HG03571 (cell line): ENCODE results near the gene LAMA3.

ENCODE experiments used
- ATAC-seq: cut with Tn5 transposase; IDR thresholded peaks from one replicate; pipeline ENCODE4 v1.9.1; 2021; ENCODE audit not compliant: unreplicated experiment

Gene LAMA3

DNA sequence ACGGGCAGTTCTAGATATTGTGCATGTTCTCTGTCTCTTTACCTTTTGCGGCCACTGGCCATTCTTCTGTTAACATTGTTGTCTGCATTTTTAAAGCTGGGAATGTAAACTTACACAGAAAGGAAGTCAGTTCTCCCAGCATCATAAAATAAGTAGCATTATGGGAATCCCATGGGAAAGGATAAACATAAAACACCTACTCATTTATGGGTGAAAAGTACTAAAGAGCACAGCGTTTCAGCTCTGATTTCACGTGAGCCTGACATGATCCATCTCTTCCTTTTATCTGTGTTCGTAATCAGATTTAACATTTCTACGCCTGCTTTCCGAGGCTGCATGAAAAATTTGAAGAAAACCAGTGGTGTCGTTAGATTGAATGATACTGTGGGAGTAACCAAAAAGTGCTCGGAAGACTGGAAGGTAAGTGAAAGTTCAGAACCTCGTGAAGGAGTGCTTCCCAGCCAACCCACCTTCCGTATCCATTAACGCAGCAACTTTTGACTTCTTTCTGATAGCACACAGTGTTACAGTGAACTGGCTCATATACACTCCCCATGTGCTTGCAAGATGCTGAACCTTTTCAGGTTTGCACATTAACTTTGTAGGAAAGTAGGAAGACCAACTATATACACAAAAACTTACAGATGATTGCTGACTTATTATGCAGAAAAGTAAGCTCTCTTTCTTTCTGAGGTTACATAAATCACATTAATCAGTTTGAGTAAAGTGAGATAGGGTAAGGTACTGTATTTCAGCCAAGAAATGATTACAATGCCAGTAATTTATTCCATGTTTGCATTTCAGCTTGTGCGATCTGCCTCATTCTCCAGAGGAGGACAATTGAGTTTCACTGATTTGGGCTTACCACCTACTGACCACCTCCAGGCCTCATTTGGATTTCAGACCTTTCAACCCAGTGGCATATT is 238.8 kb downstream of the LAMA3 start:
- ATAC-seq, result no peak

DNA sequence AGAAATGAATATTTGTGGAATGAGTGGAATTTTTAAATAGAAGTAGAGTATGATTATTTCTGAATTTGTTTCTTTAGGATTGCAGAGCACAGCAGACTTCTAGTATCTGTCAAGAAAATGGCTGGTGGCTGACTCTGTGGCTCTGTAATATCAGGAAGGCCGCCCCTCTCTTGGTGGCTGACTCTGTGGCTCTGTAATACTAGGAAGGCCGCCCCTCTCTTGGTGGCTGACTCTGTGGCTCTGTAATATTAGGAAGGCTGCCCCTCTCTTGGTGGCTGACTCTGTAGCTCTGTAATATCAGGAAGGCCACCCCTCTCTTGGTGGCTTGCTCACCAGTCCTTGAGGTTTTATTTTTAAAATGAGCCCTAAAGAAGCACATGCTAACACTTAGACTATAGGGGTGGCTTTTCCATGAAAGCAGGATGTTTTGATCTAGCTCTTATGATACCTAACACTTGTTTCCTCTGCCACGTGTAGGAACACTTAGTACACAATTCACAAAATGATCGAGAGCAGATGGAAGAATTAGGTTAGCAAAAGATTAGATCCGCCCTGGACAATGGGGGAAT is 240.2 kb downstream of the LAMA3 start:
- ATAC-seq, result no peak

DNA sequence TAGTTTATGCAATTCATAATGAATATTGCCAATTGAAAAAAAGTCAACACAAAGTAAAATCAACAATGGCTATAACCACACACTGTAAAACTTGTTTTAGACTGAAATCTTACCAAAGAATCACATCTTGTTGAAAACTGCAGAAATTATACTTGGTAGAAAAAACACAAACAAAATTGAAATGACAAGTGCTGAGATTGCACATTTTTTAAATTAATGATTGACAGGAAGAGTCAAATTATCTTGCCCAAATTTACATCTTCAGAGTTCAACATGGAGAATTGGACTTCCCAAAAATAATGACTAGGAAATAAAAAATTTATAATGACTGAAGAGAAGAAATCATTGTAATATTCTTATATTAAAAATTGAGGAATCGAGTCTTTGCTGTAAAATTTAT is 240.7 kb downstream of the LAMA3 start:
- no peak for ATAC-seq

DNA sequence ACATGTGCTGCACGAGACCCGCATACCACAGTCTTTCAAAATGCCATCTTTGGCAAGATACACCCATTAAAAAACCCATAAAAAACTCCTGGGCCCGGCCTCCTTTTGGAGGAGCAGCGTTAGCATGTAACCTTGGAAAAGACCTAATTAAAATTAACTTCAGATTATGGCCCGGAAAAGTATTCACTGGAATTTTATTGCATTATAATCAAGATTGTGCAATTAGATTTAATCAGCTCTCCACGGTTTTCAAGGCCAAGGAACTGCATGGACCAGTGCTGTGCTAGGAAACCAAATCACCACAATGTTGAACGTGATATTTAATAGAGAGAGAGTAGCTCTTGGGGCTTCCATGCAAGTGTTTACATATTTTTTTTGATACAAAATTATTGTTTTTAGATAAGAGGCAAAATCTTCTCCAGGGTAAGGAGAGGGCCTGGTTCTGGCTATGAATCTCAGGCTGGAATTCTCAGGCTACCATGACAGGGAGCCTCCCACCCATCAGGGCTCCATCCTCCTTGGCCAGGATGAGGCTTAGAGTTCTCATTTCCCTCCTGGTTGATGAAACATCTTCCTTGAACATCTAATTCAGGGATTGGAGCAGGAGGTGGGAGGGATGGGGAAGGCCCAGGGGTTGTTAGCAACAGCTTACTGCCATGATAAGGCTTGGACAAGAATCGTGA is 243.3 kb downstream of the LAMA3 start:
- ATAC-seq, result no peak

DNA sequence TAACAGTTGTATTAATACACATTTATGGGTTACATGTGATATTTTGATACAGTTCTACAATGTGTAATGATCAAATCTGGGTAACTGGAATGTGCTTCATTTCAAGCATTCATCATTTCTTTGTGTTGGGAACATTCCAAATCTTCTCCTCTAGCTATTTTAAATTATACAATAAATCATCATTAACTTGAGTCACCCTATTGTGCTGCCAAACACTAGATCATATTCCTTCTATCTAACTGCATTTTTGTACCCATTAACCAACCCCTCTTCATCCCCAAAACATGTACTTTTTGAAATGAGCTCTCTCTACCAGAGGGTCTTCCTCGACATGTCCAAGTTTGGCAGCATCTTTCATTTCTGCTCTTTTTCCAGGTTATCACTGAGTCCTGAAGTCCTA is 244.2 kb downstream of the LAMA3 start:
- ATAC-seq, result no peak

DNA sequence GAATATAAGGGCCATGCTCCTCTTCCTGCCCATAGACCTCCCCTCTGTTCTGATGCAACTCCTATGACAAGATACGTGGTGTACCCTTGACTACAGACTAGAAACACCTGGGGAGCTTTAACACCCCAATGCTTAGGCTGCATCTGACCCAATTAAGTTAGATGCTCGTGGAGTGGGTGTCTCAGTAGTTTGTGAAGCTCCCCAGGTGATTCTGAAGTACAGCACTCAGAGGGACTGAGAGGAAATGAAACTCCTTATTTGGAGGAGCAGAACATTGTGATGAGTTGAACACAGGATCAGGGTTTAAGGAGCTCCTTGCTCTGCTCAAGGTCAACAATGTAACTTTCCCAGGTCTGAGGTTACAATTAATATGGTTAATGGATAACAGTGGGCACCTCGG is 245.0 kb downstream of the LAMA3 start:
- ATAC-seq, result no peak

DNA sequence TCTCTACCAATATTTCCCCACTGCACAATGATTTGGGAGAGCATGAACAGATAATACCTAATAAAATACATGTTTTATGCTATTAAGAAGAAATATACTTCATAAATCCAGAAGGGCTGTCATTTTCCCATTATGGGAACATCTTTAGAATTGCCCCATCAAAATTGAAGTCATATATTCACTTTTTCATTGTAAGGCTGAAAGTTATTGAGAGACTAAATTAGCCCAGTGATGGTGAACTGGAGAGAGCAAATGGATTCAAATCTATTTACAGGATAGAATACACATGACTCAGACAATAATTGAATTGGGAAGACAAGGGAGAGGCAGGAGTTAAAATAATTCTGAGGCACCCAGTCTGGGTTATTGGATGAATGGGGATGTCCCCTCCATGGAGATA is 245.6 kb downstream of the LAMA3 start:
- no peak for ATAC-seq

DNA sequence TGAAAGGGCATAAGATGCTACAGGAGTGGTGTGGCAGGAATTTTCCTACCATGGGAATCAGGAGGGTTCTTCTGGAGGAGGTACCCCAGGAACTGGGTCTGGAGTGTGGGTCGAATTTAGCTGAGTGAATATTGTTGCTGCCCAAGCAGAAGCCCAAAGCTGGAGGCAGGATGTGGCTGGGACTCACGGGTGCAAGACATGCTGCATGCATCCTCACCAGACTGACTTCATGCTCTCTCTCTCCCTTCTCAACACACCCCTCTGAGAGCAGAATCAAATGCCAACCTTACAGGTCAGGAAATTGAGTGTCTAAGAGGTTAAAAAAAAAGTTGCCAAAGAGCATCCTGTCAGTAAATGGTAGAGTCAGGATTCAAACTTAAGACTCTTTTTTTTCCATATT is 246.6 kb downstream of the LAMA3 start:
- no peak for ATAC-seq

DNA sequence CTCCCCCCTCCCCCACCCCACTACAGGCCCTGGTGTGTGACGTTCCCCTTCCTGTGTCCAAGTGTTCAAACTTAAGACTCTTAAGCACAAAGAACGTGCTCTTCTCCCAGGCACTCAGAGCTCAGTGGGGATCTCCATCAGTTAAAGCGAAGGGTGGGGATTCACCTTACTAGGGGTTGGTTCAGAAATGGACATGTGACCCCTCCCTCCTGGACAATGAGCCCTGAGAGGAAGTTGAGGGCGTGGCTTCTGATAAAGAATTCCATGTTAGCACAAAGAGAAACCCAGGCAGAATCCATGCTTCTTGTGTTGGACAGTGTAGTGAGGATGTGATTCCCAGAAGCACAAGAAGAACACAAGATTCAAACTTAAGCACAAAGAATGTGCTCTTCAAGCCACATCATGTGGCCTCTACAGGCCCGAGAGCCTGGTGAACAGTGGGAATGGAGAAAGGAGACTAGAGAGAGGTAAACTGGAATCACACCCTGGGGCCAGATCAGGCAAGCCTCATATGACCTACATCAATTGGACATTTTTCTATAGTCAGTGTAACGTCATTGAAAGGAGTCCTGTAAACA is 247.2 kb downstream of the LAMA3 start:
- no peak for ATAC-seq

DNA sequence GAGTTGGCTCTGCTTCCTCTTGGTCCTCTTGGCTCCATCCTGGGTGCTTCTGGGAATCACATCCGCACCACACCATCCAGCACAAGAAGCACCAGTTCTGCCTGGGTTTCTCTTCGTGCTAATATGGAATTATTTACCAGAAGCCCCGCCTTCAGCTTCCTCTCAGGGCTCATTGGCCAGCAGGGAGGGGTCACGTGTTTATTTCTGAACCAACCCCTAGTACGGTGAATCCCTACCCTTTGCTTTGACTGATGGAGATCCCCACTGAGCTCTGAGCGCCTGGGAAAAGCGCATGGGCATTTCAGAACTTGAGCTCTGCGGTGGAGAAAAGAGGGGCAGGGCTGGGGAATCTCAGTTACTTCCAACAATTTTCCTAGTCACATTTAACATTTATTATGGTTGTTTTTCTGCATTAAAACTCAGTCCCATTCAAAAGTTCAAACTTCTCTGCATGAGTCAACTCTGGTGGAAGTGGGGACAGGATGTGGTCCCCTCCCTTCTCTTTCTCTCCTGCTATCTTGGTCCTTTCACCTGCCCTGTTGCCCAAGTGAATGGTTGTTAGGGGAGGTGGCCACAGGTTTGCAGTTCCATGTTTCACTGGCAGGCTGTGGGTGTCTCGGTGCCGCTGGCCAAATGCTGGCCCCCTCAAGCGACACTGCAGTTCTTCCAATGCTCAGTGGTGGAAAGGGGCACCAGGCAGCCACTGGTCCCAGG is 248.9 kb downstream of the LAMA3 start:
- ATAC-seq, result no peak

DNA sequence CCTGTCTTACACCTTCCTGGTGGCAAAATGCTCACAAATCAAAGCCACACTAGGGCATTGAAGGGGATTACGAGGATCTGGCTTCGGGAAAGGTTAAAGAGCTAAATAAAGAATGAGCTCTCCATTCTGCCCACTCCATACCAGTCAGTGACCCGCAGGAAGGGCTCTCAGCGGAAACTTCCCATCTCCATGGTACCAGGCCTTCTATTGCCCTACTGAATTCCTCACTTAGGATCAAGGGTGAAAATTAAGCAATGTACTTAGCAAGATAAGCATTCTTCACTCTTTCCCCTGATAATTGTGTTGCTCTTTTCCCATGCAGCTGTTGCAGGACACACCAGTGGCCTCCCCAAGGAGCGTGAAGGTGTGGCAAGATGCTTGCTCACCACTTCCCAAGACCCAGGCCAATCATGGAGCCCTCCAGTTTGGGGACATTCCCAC is 249.7 kb downstream of the LAMA3 start:
- ATAC-seq, result no peak

DNA sequence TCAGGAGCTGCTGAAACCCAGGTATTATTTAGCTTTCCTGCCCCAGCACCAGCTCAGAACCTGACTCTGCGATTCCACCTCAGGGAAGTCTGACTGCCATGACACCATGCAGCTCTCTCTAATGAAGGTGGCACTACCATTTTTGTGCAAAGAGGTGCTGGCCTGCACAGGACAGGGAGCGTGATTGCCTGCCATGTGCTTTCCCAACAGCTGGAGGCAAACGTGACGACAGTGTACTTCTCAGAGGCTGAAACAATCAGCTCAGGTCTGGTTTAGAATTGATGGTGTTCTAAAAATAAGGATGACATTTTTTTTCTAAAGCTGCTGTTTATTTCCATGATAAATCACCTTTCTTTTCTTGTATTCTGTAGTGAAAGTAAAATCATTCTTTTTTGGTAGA is 250.1 kb downstream of the LAMA3 start:
- no peak for ATAC-seq

DNA sequence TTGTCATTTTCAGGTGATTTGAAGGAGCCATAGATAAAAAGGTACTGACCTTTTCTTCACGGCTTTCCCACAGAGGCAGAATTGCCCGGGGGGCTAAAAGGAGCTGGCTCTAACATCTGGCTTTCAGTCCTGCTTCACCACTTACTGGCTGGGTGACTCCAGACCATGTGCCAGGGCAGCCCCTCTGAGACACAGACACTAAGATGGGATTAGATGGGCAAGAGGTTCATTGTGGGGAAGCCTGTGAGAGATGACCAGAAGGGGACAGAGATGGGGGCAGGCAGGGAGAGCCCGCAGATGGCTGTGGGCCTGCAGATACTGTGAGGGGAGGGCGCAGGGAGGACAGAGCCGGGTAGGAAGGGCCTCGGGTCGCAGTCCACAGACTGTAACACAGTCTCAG is 250.6 kb downstream of the LAMA3 start:
- ATAC-seq, result no peak

DNA sequence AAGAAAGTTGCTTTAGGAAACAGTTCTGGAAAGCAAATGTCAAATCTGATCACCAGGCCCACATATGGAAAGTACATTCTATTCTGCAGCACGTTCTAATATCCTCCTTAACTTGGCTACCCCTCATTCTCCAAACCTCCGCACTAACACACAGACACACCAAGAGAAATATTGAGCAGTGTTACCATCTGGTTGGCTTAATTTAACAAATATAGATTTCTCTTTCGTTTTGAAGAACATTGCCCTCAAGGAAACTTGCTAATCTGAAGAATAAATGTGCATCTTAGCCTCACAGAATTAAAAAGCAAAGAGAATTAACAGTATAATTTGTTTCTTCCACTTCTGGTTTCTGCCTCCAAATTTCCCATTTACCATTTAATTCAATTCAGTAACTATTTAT is 252.5 kb downstream of the LAMA3 start:
- ATAC-seq, result no peak

DNA sequence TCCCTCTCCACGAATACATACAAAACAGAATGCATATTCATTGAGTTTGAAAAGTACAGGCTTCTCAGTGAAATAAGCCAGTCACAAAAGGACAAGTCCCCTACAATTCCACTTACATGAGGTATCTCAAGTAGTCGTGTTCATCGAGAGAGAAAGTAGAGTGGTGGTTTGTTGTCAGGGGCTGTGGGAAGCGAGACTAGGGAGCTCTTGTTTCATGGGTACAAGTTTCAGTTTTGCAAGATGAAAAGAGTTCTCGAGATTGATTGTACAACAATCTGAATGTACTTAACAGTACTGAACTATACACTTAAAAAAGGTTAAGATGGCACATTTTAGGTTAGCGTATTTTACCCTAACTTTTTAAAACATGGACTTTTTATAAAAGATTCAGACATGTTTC is 253.9 kb downstream of the LAMA3 start:
- ATAC-seq, result peak; percentile 76

DNA sequence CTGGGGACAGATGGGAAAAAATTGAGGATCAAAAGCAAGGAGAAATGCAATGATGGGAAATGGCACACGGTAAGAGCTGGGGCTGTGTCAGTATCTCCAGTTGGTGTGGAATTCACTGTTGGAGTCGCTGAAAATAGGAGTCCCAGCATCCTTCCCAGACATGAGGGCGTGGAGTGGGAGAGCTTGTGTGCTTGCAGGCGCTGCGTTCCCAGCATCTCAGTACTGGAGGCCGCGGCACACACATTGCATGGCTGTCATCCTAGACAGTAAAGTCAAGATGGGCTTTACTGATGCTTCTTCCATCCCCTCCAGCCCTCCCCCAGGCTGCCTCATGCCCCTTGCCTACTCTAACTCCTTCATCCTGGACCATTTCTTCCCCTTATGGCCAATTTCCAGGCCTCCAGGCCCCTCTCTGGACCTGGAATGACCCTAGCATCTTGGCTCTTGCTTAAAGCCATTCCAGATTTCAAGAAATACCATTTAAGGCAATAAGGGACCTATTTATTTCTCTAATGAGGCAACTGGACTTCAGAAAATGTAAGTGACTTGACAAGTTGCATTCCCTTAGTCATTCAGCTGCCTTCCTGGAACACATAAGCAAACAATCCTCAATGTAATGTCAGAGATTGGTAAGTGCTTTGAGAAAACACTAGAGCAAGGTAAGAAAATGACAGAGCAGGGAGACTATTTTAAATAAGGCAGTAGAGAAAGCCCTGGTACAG is 254.8 kb downstream of the LAMA3 start:
- no peak for ATAC-seq

DNA sequence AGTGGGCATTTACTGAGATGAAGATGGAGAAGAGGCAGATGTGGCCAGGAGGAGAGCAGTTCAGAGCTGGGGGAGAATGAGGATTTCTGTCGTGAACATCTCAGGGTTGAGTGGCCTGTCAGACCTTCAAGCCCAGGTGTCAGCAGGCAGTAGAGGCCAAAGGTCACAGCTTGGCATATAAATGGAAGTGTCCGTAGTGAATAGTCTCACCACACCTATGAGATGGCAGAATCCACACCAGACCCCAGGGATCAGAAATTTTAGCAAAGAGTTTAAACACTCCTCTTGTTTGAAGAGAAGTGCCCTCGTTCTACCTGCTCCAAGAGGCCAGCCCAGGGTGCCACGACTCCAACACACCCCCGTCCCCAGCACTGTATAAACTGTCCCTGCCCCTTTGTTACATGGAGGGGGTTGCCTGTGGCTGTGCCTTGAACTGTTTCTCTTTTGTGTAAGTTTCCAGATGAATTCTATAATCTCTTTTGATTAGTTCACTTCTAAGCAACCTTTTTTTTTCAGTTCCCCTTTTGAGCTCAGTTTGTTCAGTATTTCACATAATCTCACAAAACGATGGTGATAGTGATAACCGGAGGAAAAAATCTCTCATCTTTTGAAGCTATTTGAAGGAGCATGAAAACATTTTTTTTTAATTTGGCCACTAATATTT is 256.3 kb downstream of the LAMA3 start:
- ATAC-seq, result no peak

DNA sequence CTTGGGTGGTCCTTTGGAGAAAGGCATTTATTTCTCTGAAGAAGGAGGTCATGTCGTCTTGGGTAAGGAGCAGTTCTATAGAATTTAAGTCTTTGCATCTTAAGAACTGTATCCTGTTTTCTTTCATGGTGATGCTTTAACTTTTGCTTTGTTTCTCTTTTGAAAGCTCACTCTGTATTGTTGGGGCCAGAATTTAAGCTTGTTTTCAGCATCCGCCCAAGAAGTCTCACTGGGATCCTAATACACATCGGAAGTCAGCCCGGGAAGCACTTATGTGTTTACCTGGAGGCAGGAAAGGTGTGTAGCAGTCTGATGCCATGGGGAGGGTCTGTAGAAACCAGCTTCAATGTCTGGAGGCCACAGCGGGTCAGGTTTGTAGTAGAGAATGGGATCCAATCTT is 260.6 kb downstream of the LAMA3 start:
- ATAC-seq, result no peak

DNA sequence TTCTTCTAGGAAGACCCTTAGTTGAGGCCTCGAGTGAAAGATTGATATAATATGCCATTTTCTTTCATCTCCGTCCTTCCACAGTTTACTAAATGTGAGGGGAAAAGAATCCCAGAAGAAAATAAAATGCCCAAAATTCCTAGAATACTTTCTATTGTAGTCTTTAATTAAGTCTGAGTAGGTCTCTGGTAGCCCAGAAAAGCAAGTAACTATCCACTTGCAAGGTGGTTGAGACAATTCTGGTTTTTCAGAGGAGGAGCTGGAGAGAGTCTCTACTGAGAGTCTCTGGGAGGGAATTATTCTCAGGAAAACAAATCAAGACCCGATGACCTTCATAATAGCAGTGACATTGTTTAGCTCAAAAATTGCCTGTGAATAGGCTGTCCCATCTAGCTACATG is 261.4 kb downstream of the LAMA3 start:
- ATAC-seq, result no peak

DNA sequence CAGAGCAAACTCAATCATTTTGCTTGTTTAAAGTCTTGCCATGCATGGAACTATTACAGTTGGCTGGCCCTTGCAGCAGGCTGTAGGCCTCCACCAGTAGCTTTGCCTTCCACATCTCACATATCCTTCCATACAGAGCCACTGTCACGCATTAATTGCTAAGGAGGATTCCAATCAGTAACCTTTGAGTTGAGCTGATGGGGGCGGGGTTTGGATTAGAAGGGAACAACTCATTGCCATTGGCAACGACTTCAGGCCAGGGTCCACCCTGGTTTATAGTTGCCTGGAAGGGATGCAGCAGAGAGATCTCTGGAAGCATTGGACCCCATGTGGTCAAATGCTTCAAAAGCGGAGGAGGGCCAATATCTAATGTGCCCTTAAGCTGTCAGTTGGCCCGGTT is 262.0 kb downstream of the LAMA3 start:
- ATAC-seq, result no peak
